Esophagus squamous epithelium (tissue), 5 donors: ENCODE measurements around the gene KCNQ4. TPM values are rescaled to one million over a fixed set of nuclear protein-coding genes. Genes with fewer than 3 reads are reported as not detected.

ENCODE experiments used
- DNase-seq: peaks from one replicate; lab custom pipeline; 2025; lab: John Stamatoyannopoulos, UW
- H3K27ac ChIP-seq, 4 donors: fragments of 200-600 bp; sonication (generic); one replicate each; pipeline ENCODE4 v1.5.1; 2016 to 2019; ENCODE audit warnings: mild to moderate bottlenecking in 1 of 4
- H3K27me3 ChIP-seq, 4 donors: fragments of 200-600 bp; sonication (generic); 1 replicate in 3 of 4; 2 replicates in 1 of 4; pipeline versions ENCODE4 v1.5.1 to v1.6.0; 2017 to 2021; ENCODE audit warnings: antibody characterized with exemption in 1 of 4
- H3K36me3 ChIP-seq, 3 donors: fragments of 200-600 bp; sonication (generic); one replicate each; pipeline ENCODE4 v1.5.1; 2016 to 2019
- H3K4me1 ChIP-seq, 3 donors: fragments of 200-600 bp; sonication (generic); one replicate each; pipeline ENCODE4 v1.5.1; 2017 to 2019
- H3K4me3 ChIP-seq, 4 donors: fragments of 200-600 bp; sonication (generic); 1 replicate in 3 of 4; 2 replicates in 1 of 4; pipeline ENCODE4 v1.5.1; 2016 to 2019; ENCODE audit warnings: mild to moderate bottlenecking in 2 of 4, moderate library complexity in 1 of 4
- H3K9me3 ChIP-seq, 3 donors: fragments of 200-600 bp; sonication (generic); one replicate each; pipeline ENCODE4 v1.5.1; 2016 to 2019
- CTCF ChIP-seq, 6 experiments: fragments of 450-650 bp in 4 of 6; fragments of 200-600 bp in 2 of 6; sonication (generic) in 2 of 6; IDR thresholded peaks; one replicate each; pipeline ENCODE4 v1.5.1; 2016 to 2019; ENCODE audit warnings: antibody characterized with exemption in 6 of 6, mild to moderate bottlenecking in 4 of 6, moderate library complexity in 4 of 6
- POLR2A ChIP-seq, 4 donors: fragments of 450-650 bp; IDR thresholded peaks; one replicate each; pipeline ENCODE4 v1.6.1; 2017; ENCODE audit warnings: antibody characterized with exemption in 4 of 4, mild to moderate bottlenecking in 4 of 4, moderate library complexity in 3 of 4
- WGBS, 2 donors: methylation state at CpG; one replicate each; pipeline ENCODE4 v1.1.5; 2018; 5-methylcytosine and 5-hydroxymethylcytosine counted together
- intact Hi-C: fragments of 100-400 bp; cut with DNase I; formaldehyde crosslinking; loops from one replicate; pipeline ENCODE4 v1.15.0; 2022
- total RNA-seq, 4 donors: library from RNA; depleted of rRNA; stranded (reverse); fragments of >200 nt; gene quantifications; one replicate each; pipeline ENCODE4 v1.1.0, GENCODE V29; 2016
- donor health status: DM: yes; HTN: yes; CAD: no.

The KCNQ4 gene
- total RNA-seq, 4 donors from 2014 or later = 0.50 to 2.1 (median 0.81) TPM

GRCh38 chr1:40764981-40765380, 18.6 kb upstream of the KCNQ4 start:
- peaks cover 9 to 100% (median 34%) of the 10 kb centered on the region in 3 donors for H3K36me3 ChIP-seq
- 54% methylated on average over 2 of the region's 2 CpGs; no CpG with 5 or more reads in 1 of the 2 donors for WGBS, 2 donors
- intact Hi-C loops = no loop called here

GRCh38 chr1:40766017-40766416, 17.6 kb upstream of the KCNQ4 start:
- Histone ChIP-seq H3K36me3 (peaks cover 15 to 100% (median 44%) of the 10 kb centered on the region in 3 donors), H3K4me1 (peaks cover 0 to 34% (median 5%) of the 10 kb centered on the region in 3 donors), H3K27me3 (no peaks in the 10 kb centered on the region), H3K9me3 (no peaks in the 10 kb centered on the region), H3K27ac (no peak overlapping the region), H3K4me3 (no peak overlapping the region)
- 94% methylated on average over 2 of the region's 2 CpGs for WGBS, 2 donors
- intact Hi-C loops = no loop called here
- TF ChIP-seq POLR2A (IDR thresholded peaks at IDR 0.05) = no peak
- TF ChIP-seq CTCF (IDR thresholded peaks at IDR 0.05) = no peak
- no peak for DNase-seq

More at GRCh38 chr1:40764981-40765380, 18.6 kb upstream of the KCNQ4 start:
- H3K27me3 ChIP-seq = no peaks in the 10 kb centered on the region
- no peak for DNase-seq
- no peak overlapping the region for H3K4me3 ChIP-seq
- TF ChIP-seq POLR2A (IDR thresholded peaks at IDR 0.05) (no peak), CTCF (IDR thresholded peaks at IDR 0.05) (no peak)
- no peaks in the 10 kb centered on the region for H3K9me3 ChIP-seq
- H3K4me1 ChIP-seq = peaks cover 0 to 27% (median 5%) of the 10 kb centered on the region in 3 donors
- H3K27ac ChIP-seq = no peak overlapping the region

- Histone ChIP-seq H3K4me1 (peaks cover 0 to 30% (median 5%) of the 10 kb centered on the region in 3 donors), H3K27ac (no peak overlapping the region), H3K9me3 (no peaks in the 10 kb centered on the region), H3K27me3 (no peaks in the 10 kb centered on the region), H3K4me3 (no peak overlapping the region), H3K36me3 (peaks cover 15 to 100% (median 44%) of the 10 kb centered on the region in 3 donors)
- WGBS, 2 donors = 96 to 100% methylated on average over 2 to 4 of the region's 4 CpGs
- DNase-seq = no peak
- TF ChIP-seq CTCF (IDR thresholded peaks at IDR 0.05) = no peak
- no peak for TF ChIP-seq POLR2A (IDR thresholded peaks at IDR 0.05)
- intact Hi-C loops = no loop called here
Observed at GRCh38 chr1:40766560-40766959, 17.0 kb upstream of the KCNQ4 start.

GRCh38 chr1:40768146-40768990, 15.2 kb upstream of the KCNQ4 start:
- no peaks in the 10 kb centered on the region for H3K9me3 ChIP-seq
- no peak overlapping the region for H3K27ac ChIP-seq
- no peak for DNase-seq
- TF ChIP-seq POLR2A (IDR thresholded peaks at IDR 0.05) (no peak), CTCF (IDR thresholded peaks at IDR 0.05) (no peak)
- H3K4me3 ChIP-seq = no peak overlapping the region
- H3K36me3 ChIP-seq = peaks cover 15 to 92% (median 50%) of the 10 kb centered on the region in 3 donors
- peaks cover 0 to 31% (median 5%) of the 10 kb centered on the region in 3 donors for H3K4me1 ChIP-seq
- intact Hi-C loops = no loop called here
- WGBS, 2 donors = 55 to 66% methylated on average over 6 to 7 of the region's 7 CpGs
- H3K27me3 ChIP-seq = no peaks in the 10 kb centered on the region

- intact Hi-C loops = no loop called here
- H3K4me1 ChIP-seq = peaks cover 0 to 31% (median 5%) of the 10 kb centered on the region in 3 donors
Observed at GRCh38 chr1:40769815-40770214, 13.8 kb upstream of the KCNQ4 start.

More at GRCh38 chr1:40769815-40770214, 13.8 kb upstream of the KCNQ4 start:
- Histone ChIP-seq H3K9me3 (no peaks in the 10 kb centered on the region), H3K4me3 (no peak overlapping the region), H3K36me3 (peaks cover 15 to 77% (median 38%) of the 10 kb centered on the region in 3 donors), H3K27ac (no peak overlapping the region), H3K27me3 (no peaks in the 10 kb centered on the region)
- DNase-seq = no peak
- 62 to 69% methylated on average over 3 to 4 of the region's 4 CpGs for WGBS, 2 donors
- TF ChIP-seq CTCF (IDR thresholded peaks at IDR 0.05) (peak in 1 of 6 experiments; percentile 8), POLR2A (IDR thresholded peaks at IDR 0.05) (no peak)
